Chondrocyte (in vitro differentiated cells): ENCODE measurements around the gene APOL6. TPM values are rescaled to one million over a fixed set of nuclear protein-coding genes. Genes with fewer than 3 reads are reported as not detected.

Experiments used
- DNase-seq: peaks from one replicate; pipeline ENCODE4 v3.0.0; 2021; ENCODE audit warnings: mixed read lengths, low spot score
- H3K27ac Mint-ChIP-seq: one replicate; pipeline ENCODE4 v1.8.0; 2021; ENCODE audit warnings: mild to moderate bottlenecking, moderate library complexity, mixed read lengths; ENCODE audit not compliant: unreplicated experiment
- H3K27me3 Mint-ChIP-seq: 2 replicates; pipeline ENCODE4 v1.8.0; 2021; ENCODE audit warnings: low read depth, mixed read lengths
- H3K36me3 Mint-ChIP-seq: 2 replicates; pipeline ENCODE4 v1.8.0; 2021; ENCODE audit warnings: low read depth, mixed read lengths
- H3K4me1 Mint-ChIP-seq: 2 replicates; pipeline ENCODE4 v1.8.0; 2021; ENCODE audit warnings: low read depth, mild to moderate bottlenecking, mixed read lengths
- H3K4me3 Mint-ChIP-seq: one replicate; pipeline ENCODE4 v1.8.0; 2021; ENCODE audit warnings: mild to moderate bottlenecking, moderate library complexity, mixed read lengths; ENCODE audit not compliant: unreplicated experiment
- H3K9me3 Mint-ChIP-seq: 2 replicates; pipeline ENCODE4 v1.8.0; 2021; ENCODE audit warnings: low read depth, mixed read lengths
- CTCF ChIP-seq: fragments of 200-600 bp; sonication (generic); IDR thresholded peaks from 2 replicates; pipeline ENCODE4 v1.5.0; 2021; ENCODE audit warnings: antibody characterized with exemption, mild to moderate bottlenecking, moderate library complexity
- total RNA-seq: library from RNA; stranded (reverse); gene quantifications from 3 replicates; pipeline ENCODE4 v1.2.1, GENCODE V29; 2021

APOL6 gene
- total RNA-seq, 1 donor from 2014 or later, result 4.6 TPM

- no peak within 1 kb of the TSS for H3K27ac Mint-ChIP-seq
- H3K27me3 Mint-ChIP-seq, result no peaks in the 10 kb centered on the region
- no peak within 1 kb of the TSS for H3K4me3 Mint-ChIP-seq
- H3K9me3 Mint-ChIP-seq, result no peaks in the 10 kb centered on the region
- TF ChIP-seq CTCF, result no peak
- no peak for DNase-seq
- H3K4me1 Mint-ChIP-seq, result peaks cover 1% of the 10 kb centered on the region
- no peaks in the 10 kb centered on the region for H3K36me3 Mint-ChIP-seq
Observed at GRCh38 chr22:35617137-35617755, 31.0 kb upstream of the APOL6 start, which contains the start of gene MB. MB (minus strand) TSS chr22:35617329; CDS start chr22:35617257, 72 bp downstream.

GRCh38 chr22:35618427-35619223 is 29.6 kb upstream of the APOL6 start:
- Mint-ChIP-seq H3K36me3 (no peaks in the 10 kb centered on the region), H3K27me3 (no peaks in the 10 kb centered on the region), H3K4me1 (peaks cover 12% of the 10 kb centered on the region), H3K4me3 (no peak overlapping the region), H3K27ac (no peak overlapping the region), H3K9me3 (no peaks in the 10 kb centered on the region)
- no peak for TF ChIP-seq CTCF
- no peak for DNase-seq

- Mint-ChIP-seq H3K4me1 (peaks cover 12% of the 10 kb centered on the region), H3K27ac (no peak overlapping the region), H3K27me3 (no peaks in the 10 kb centered on the region), H3K36me3 (no peaks in the 10 kb centered on the region), H3K9me3 (no peaks in the 10 kb centered on the region), H3K4me3 (no peak overlapping the region)
- TF ChIP-seq CTCF, result no peak
- no peak for DNase-seq
Observed at GRCh38 chr22:35619336-35620094, 28.7 kb upstream of the APOL6 start.

GRCh38 chr22:35620624-35621251 is 27.5 kb upstream of the APOL6 start:
- DNase-seq, result no peak
- H3K27ac Mint-ChIP-seq, result no peak overlapping the region

More at GRCh38 chr22:35620624-35621251, 27.5 kb upstream of the APOL6 start:
- Mint-ChIP-seq H3K4me3 (no peak overlapping the region), H3K27me3 (no peaks in the 10 kb centered on the region), H3K4me1 (peaks cover 12% of the 10 kb centered on the region), H3K36me3 (no peaks in the 10 kb centered on the region), H3K9me3 (no peaks in the 10 kb centered on the region)
- TF ChIP-seq CTCF, result no peak
